HCT116 (cell line): Measurements from ENCODE around the gene CYP3A5.

Source experiments
- CTCF ChIP-seq, 3 experiments: fragments of 200-600 bp in 1 of 3; sonication (generic) in 1 of 3; IDR thresholded peaks in 2 of 3; conservative IDR thresholded peaks in 1 of 3; 2 replicates each; pipeline ENCODE4 v1.5.1; 2012 to 2017; ENCODE audit warnings: low read depth in 2 of 3, low read length in 2 of 3, antibody characterized with exemption in 1 of 3, borderline replicate concordance in 1 of 3, control low read depth in 1 of 3, mild to moderate bottlenecking in 1 of 3, mixed read lengths in 1 of 3, mixed run types in 1 of 3, moderate library complexity in 1 of 3; ENCODE audit not compliant: insufficient read depth in 1 of 3
- POLR2A ChIP-seq: IDR thresholded peaks from 2 replicates; pipeline ENCODE4 v1.7.0; 2011; ENCODE audit warnings: borderline replicate concordance; ENCODE audit not compliant: insufficient read depth, insufficient read length; ENCODE audit errors: extremely low read depth

- TF ChIP-seq POLR2A (no peak), CTCF (IDR thresholded peaks at IDR 0.05 in 2 of 3, conservative IDR thresholded peaks at IDR 0.05 in 1 of 3; ENCODE audit: borderline replicate concordance in 1 of 3, insufficient read depth in 1 of 3, low read depth in 2 of 3, low read length in 2 of 3) (no peak)
These were observed 2.7 kb downstream of the CYP3A5 start for GRCh38 chr7:99677013-99677647.
